Calu3 (cell line): ENCODE measurements around the gene SHISA8. TPM values are rescaled to one million over a fixed set of nuclear protein-coding genes. Genes with fewer than 3 reads are reported as not detected.

Source experiments
- Bru-seq: library from RNA; stranded (reverse); fragments of 400-500 nt; gene quantifications from one replicate; lab custom pipeline; 2021; lab: Mats Ljungman, UMichigan
- BruChase-seq, 2 experiments: library from RNA; stranded (reverse); fragments of 400-500 nt; gene quantifications; one replicate each; lab custom pipeline; 2021; lab: Mats Ljungman, UMichigan
- BruUV-seq: library from RNA; stranded (reverse); fragments of 400-500 nt; replicated peaks from 2 replicates; lab custom pipeline; 2021; lab: Mats Ljungman, UMichigan
- CTCF ChIA-PET: fragments of 300-600 bp; sonication (Branson Sonifier 250); formaldehyde crosslinking; loops from one replicate; lab custom pipeline; 2022; ENCODE audit warnings: antibody characterized with exemption; lab: Charles Lee
- DNase-seq: peaks from one replicate; pipeline ENCODE4 v3.0.0; 2022
- H3K27ac Mint-ChIP-seq: one replicate; pipeline ENCODE4 v1.8.0; 2022; ENCODE audit warnings: mixed read lengths; ENCODE audit not compliant: unreplicated experiment
- H3K27me3 Mint-ChIP-seq: one replicate; pipeline ENCODE4 v1.8.0; 2022; ENCODE audit warnings: mixed read lengths; ENCODE audit not compliant: unreplicated experiment
- H3K36me3 Mint-ChIP-seq: one replicate; pipeline ENCODE4 v1.8.0; 2022; ENCODE audit warnings: mild to moderate bottlenecking, moderate library complexity, mixed read lengths; ENCODE audit not compliant: insufficient read depth, unreplicated experiment
- H3K4me1 Mint-ChIP-seq: one replicate; pipeline ENCODE4 v1.8.0; 2022; ENCODE audit warnings: mild to moderate bottlenecking, low read depth, mixed read lengths; ENCODE audit not compliant: unreplicated experiment
- H3K4me3 Mint-ChIP-seq: one replicate; pipeline ENCODE4 v1.8.0; 2022; ENCODE audit warnings: mild to moderate bottlenecking, low read depth, moderate library complexity, mixed read lengths; ENCODE audit not compliant: unreplicated experiment
- H3K9me3 Mint-ChIP-seq: one replicate; pipeline ENCODE4 v1.8.0; 2022; ENCODE audit warnings: low read depth, mixed read lengths; ENCODE audit not compliant: unreplicated experiment
- CTCF ChIP-seq: fragments of 200-600 bp; IDR thresholded peaks from one replicate; pipeline ENCODE4 v1.8.0; 2022; ENCODE audit warnings: antibody characterized with exemption; ENCODE audit not compliant: unreplicated experiment
- intact Hi-C: fragments of 100-400 bp; cut with micrococcal nuclease; formaldehyde crosslinking; loops from one replicate; pipeline ENCODE4 v1.10.0; 2022; ENCODE audit not compliant: unreplicated experiment
- long read RNA-seq: library from polyadenylated mRNA; stranded (forward); transcript quantifications from one replicate; pipeline ENCODE4 v2.0.0, GENCODE V29; 2022
- total RNA-seq: library from RNA; stranded (reverse); gene quantifications from 2 replicates; pipeline ENCODE4 v1.2.3, GENCODE V29; 2022

SHISA8 gene
- total RNA-seq (not detected in 2 replicates), Bru-seq, nascent RNA (not detected), BruChase-seq, experiment 1, labeled RNA remaining after a 6-hour chase (percentile 11 among the genes with signal in this experiment), BruChase-seq, experiment 2, labeled RNA remaining after a 2-hour chase (not detected)
- long read RNA-seq: 0 reads

- Mint-ChIP-seq H3K9me3 (no peaks in the 10 kb centered on the region), H3K27me3 (peaks cover 61% of the 10 kb centered on the region), H3K4me1 (peaks cover 7% of the 10 kb centered on the region), H3K4me3 (no peak within 1 kb of the TSS), H3K36me3 (peaks cover 10% of the 10 kb centered on the region), H3K27ac (no peak within 1 kb of the TSS)
- BruUV-seq: no TSS peak
- CTCF ChIA-PET: interaction anchor here (0.6 kb wide), 1 partner anchor 1582 kb away, joined by 3 read pairs; no protein-coding TSS in a partner anchor
- TF ChIP-seq CTCF: no peak
- peak; percentile 56 for DNase-seq
- intact Hi-C loops: no loop called here
Measured at GRCh38 chr22:41915035-41915785, at the start of gene SHISA8. Gene SHISA8 (minus strand): TSS chr22:41915074. CDS start chr22:41914667, 407 bp downstream.

GRCh38 chr22:41964112-41964491 lies 49.2 kb upstream of the SHISA8 start:
- BruUV-seq: no TSS peak
- H3K9me3 Mint-ChIP-seq: no peaks in the 10 kb centered on the region
- no peak for DNase-seq
- no peak overlapping the region for H3K4me3 Mint-ChIP-seq
- CTCF ChIA-PET: no interaction called here
- no peak for TF ChIP-seq CTCF
- peaks cover under 1% of the 10 kb centered on the region for H3K27me3 Mint-ChIP-seq
- H3K36me3 Mint-ChIP-seq: no peaks in the 10 kb centered on the region
- intact Hi-C loops: no loop called here
- peaks cover 7% of the 10 kb centered on the region for H3K4me1 Mint-ChIP-seq
- H3K27ac Mint-ChIP-seq: no peak overlapping the region

- Mint-ChIP-seq H3K4me1 (peaks cover 7% of the 10 kb centered on the region), H3K9me3 (no peaks in the 10 kb centered on the region), H3K36me3 (no peaks in the 10 kb centered on the region), H3K27ac (no peak overlapping the region), H3K27me3 (no peaks in the 10 kb centered on the region), H3K4me3 (no peak overlapping the region)
- no peak for TF ChIP-seq CTCF
- DNase-seq: no peak
- CTCF ChIA-PET: no interaction called here
- intact Hi-C loops: no loop called here
- BruUV-seq: no TSS peak
Measured at GRCh38 chr22:41963453-41964111, 48.7 kb upstream of the SHISA8 start.

- DNase-seq: no peak
- Mint-ChIP-seq H3K4me3 (peak overlapping the region; percentile 41), H3K36me3 (no peaks in the 10 kb centered on the region), H3K27me3 (no peaks in the 10 kb centered on the region), H3K9me3 (no peaks in the 10 kb centered on the region), H3K27ac (no peak overlapping the region), H3K4me1 (peaks cover 13% of the 10 kb centered on the region)
- TF ChIP-seq CTCF: no peak
- no TSS peak for BruUV-seq
- intact Hi-C loops: no loop called here
- CTCF ChIA-PET: interaction anchor here (0.7 kb wide), 2 partner anchors 11 to 273 kb away, joined by 3 to 4 read pairs; partner anchors contain the start of gene CENPM
Measured at GRCh38 chr22:41957941-41958556, 43.2 kb upstream of the SHISA8 start.
